Stimulated activated CD8-positive, alpha-beta memory T cell treated with anti-CD3 and anti-CD28 coated beads, Interleukin-15, amount 100 ng/mL, for 48 hours (primary cell): ENCODE results near the gene C4orf50.
"Not testable (repeated sequence)": the region's sequence is repeated elsewhere in the genome, so short reads cannot be mapped to it uniquely, and the experiment has no call there.

ENCODE experiments used
- DNase-seq, 2 donors: peaks; one replicate each; pipeline ENCODE4 v3.0.0-alpha.2; 2020; ENCODE audit warnings: low read depth in 2 of 2

The C4orf50 gene

GRCh38 chr4:5863461-5864113, 154.6 kb downstream of the C4orf50 start:
- peak; percentile 38 to 40 for DNase-seq

- no peak for DNase-seq
Observed at GRCh38 chr4:5858020-5858769, 160.0 kb downstream of the C4orf50 start.

- no peak for DNase-seq
Observed at GRCh38 chr4:5857199-5857598, 161.0 kb downstream of the C4orf50 start.

GRCh38 chr4:5856362-5856761, 161.9 kb downstream of the C4orf50 start:
- DNase-seq, result not testable (repeated sequence)

GRCh38 chr4:5854929-5855328, 163.3 kb downstream of the C4orf50 start:
- DNase-seq, result no peak

- no peak for DNase-seq
Observed at GRCh38 chr4:5852523-5853202, 165.6 kb downstream of the C4orf50 start.

GRCh38 chr4:5851637-5852301, 166.5 kb downstream of the C4orf50 start:
- no peak for DNase-seq
